ENCODE measurements around the gene FBXW10.
"Not testable (repeated sequence)": the region's sequence is repeated elsewhere in the genome, so short reads cannot be mapped to it uniquely, and the experiment has no call there.

DNA sequence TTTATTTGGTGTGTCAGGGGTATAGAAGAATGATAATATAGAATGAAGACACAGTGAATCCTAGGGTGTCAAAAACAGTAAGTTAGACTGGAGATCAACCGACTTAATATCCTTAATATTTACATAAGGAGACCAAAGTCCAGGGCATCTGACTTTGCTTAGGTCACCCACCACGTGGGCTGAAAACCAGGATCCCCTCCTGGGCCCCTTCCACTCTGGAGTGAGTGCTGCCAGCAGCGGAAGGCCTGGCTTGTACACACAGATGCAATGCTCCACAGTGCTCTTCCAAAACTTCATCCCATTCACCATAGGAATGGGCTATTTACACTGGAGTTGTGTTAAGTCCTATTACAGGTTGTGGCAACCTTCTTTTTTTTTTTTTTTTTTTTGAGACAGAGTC lies 2.7 kb downstream of the FBXW10 start:
- TF ChIP-seq CTCF (conservative IDR thresholded peaks at IDR 0.05 in 1 of 2, IDR thresholded peaks at IDR 0.05 in 1 of 2; ENCODE audit: low read depth in 1 of 2, low read length in 2 of 2); EZH2 (IDR thresholded peaks at IDR 0.05; ENCODE audit: low read length, missing control alignments): not testable (repeated sequence)

Data from fibroblast of lung (primary cell).